H9 (cell line): ENCODE measurements around the gene MAST4. TPM values are rescaled to one million over a fixed set of nuclear protein-coding genes. Genes with fewer than 3 reads are reported as not detected.

Experiments used
- DNase-seq: peaks from one replicate; pipeline ENCODE4 v3.0.0-alpha.2; 2017
- H2AFZ ChIP-seq: one replicate; pipeline ENCODE4 v1.6.1; 2013; ENCODE audit warnings: mild to moderate bottlenecking, low read length, control low read depth, moderate library complexity
- H2AK5ac ChIP-seq: 2 replicates; pipeline ENCODE4 v1.6.1; 2013; ENCODE audit warnings: low read length, control low read depth, mixed read lengths; ENCODE audit not compliant: insufficient read length
- H2BK120ac ChIP-seq: one replicate; pipeline ENCODE4 v1.6.1; 2013; ENCODE audit warnings: low read depth, mild to moderate bottlenecking, low read length, control low read depth, inconsistent platforms; ENCODE audit not compliant: poor library complexity, severe bottlenecking
- H2BK12ac ChIP-seq: 2 replicates; pipeline ENCODE4 v1.6.1; 2013; ENCODE audit warnings: low read length, control low read depth, mixed read lengths, low read depth; ENCODE audit not compliant: insufficient read length
- H2BK15ac ChIP-seq: 2 replicates; pipeline ENCODE4 v1.6.1; 2013; ENCODE audit warnings: low read depth, low read length, control low read depth
- H2BK20ac ChIP-seq: one replicate; pipeline ENCODE4 v1.6.1; 2013; ENCODE audit warnings: low read depth, mild to moderate bottlenecking, low read length, control low read depth, inconsistent platforms; ENCODE audit not compliant: poor library complexity, severe bottlenecking
- H2BK5ac ChIP-seq: 2 replicates; pipeline ENCODE4 v1.6.1; 2013; ENCODE audit warnings: low read length, control low read depth, mixed read lengths; ENCODE audit not compliant: insufficient read length
- H3K14ac ChIP-seq: 2 replicates; pipeline ENCODE4 v1.6.1; 2013; ENCODE audit warnings: low read length, control low read depth; ENCODE audit not compliant: insufficient read depth
- H3K18ac ChIP-seq: 2 replicates; pipeline ENCODE4 v1.6.1; 2013; ENCODE audit warnings: low read depth, mild to moderate bottlenecking, mixed read lengths, low read length, control low read depth; ENCODE audit not compliant: insufficient read length
- H3K23ac ChIP-seq: 2 replicates; pipeline ENCODE4 v1.6.1; 2013; ENCODE audit warnings: low read length, control low read depth, mixed read lengths, low read depth; ENCODE audit not compliant: insufficient read length
- H3K23me2 ChIP-seq: 2 replicates; pipeline ENCODE4 v1.6.1; 2013; ENCODE audit warnings: low read depth, mild to moderate bottlenecking, mixed read lengths, low read length, control low read depth; ENCODE audit not compliant: insufficient read length, poor library complexity, severe bottlenecking
- H3K27ac ChIP-seq: 2 replicates; pipeline ENCODE4 v1.5.1; 2013; ENCODE audit warnings: low read length, control low read depth, mixed read lengths, low read depth; ENCODE audit not compliant: insufficient read length
- H3K27me3 ChIP-seq: 2 replicates; pipeline ENCODE4 v1.6.1; 2013; ENCODE audit warnings: low read length, control low read depth, inconsistent platforms; ENCODE audit not compliant: insufficient read depth
- H3K4ac ChIP-seq: 2 replicates; pipeline ENCODE4 v1.6.1; 2013; ENCODE audit warnings: low read depth, mild to moderate bottlenecking, control low read depth, inconsistent platforms, low read length, moderate library complexity
- H3K4me1 ChIP-seq: 2 replicates; pipeline ENCODE4 v1.6.1; 2013; ENCODE audit warnings: low read length, control low read depth, inconsistent platforms; ENCODE audit not compliant: insufficient read depth
- H3K4me2 ChIP-seq: 2 replicates; pipeline ENCODE4 v1.6.1; 2013; ENCODE audit warnings: low read length, control low read depth, mixed read lengths; ENCODE audit not compliant: insufficient read length, insufficient read depth
- H3K56ac ChIP-seq: 2 replicates; pipeline ENCODE4 v1.6.1; 2013; ENCODE audit warnings: low read depth, mild to moderate bottlenecking, mixed read lengths, low read length, control low read depth; ENCODE audit not compliant: insufficient read length
- H3K79me1 ChIP-seq: 2 replicates; pipeline ENCODE4 v1.6.1; 2013; ENCODE audit warnings: low read depth, mild to moderate bottlenecking, moderate library complexity, low read length, control low read depth, inconsistent platforms; ENCODE audit not compliant: insufficient read depth, poor library complexity, severe bottlenecking
- H3K79me2 ChIP-seq: 2 replicates; pipeline ENCODE4 v1.6.1; 2013; ENCODE audit warnings: low read length, control low read depth, inconsistent platforms; ENCODE audit not compliant: insufficient read depth
- H3K9ac ChIP-seq: 2 replicates; pipeline ENCODE4 v1.6.1; 2013; ENCODE audit warnings: low read length, control low read depth, mixed read lengths; ENCODE audit not compliant: insufficient read length; ENCODE audit errors: extremely low read depth
- H3K9me3 ChIP-seq: one replicate; pipeline ENCODE4 v1.6.1; 2013; ENCODE audit warnings: low read depth, low read length, inconsistent platforms; ENCODE audit not compliant: control insufficient read depth
- H3T11ph ChIP-seq: one replicate; pipeline ENCODE4 v1.6.1; 2013; ENCODE audit warnings: mild to moderate bottlenecking, low read length, control low read depth, inconsistent platforms
- H4K20me1 ChIP-seq: one replicate; pipeline ENCODE4 v1.6.1; 2013; ENCODE audit not compliant: control insufficient read depth, insufficient read length, insufficient read depth
- H4K5ac ChIP-seq: 2 replicates; pipeline ENCODE4 v1.6.1; 2013; ENCODE audit warnings: low read depth, mild to moderate bottlenecking, mixed read lengths, low read length, control low read depth; ENCODE audit not compliant: insufficient read length
- H4K8ac ChIP-seq: replicated peaks from 2 replicates; pipeline ENCODE4 v1.6.1; 2013; ENCODE audit warnings: low read length, control low read depth, mixed read lengths, low read depth; ENCODE audit not compliant: insufficient read length
- H4K91ac ChIP-seq: 2 replicates; pipeline ENCODE4 v1.6.1; 2013; ENCODE audit warnings: low read depth, mild to moderate bottlenecking, moderate library complexity, mixed read lengths, low read length, control low read depth; ENCODE audit not compliant: insufficient read length
- H3K27ac Mint-ChIP-seq, 3 experiments: 2 replicates in 2 of 3; 3 replicates in 1 of 3; pipeline ENCODE4 v1.8.0; 2020 to 2021; ENCODE audit warnings: mixed read lengths in 3 of 3, mild to moderate bottlenecking in 1 of 3, moderate library complexity in 1 of 3
- H3K27me3 Mint-ChIP-seq: 2 replicates; pipeline ENCODE4 v1.8.0; 2021; ENCODE audit warnings: low read depth, mild to moderate bottlenecking, moderate library complexity, mixed read lengths
- H3K36me3 Mint-ChIP-seq, 3 experiments: 2 replicates in 2 of 3; 3 replicates in 1 of 3; pipeline ENCODE4 v1.8.0; 2020 to 2021; ENCODE audit warnings: low read depth in 3 of 3, mixed read lengths in 3 of 3; ENCODE audit not compliant: insufficient read depth in 1 of 3
- H3K4me1 Mint-ChIP-seq, 2 experiments: 2 replicates each; pipeline ENCODE4 v1.8.0; 2020; ENCODE audit warnings: mixed read lengths in 2 of 2
- H3K4me3 Mint-ChIP-seq, 2 experiments: 2 replicates in 1 of 2; 3 replicates in 1 of 2; pipeline ENCODE4 v1.8.0; 2020 to 2021; ENCODE audit warnings: mild to moderate bottlenecking in 2 of 2, mixed read lengths in 2 of 2, moderate library complexity in 1 of 2
- H3K9me3 Mint-ChIP-seq, 2 experiments: 2 replicates in 1 of 2; 3 replicates in 1 of 2; pipeline ENCODE4 v1.8.0; 2020; ENCODE audit warnings: mild to moderate bottlenecking in 2 of 2, mixed read lengths in 2 of 2, moderate library complexity in 1 of 2
- WGBS: extraction: QIAGEN DNeasy Blood & Tissue Kit; methylation state at CpG from one replicate; pipeline ENCODE4 v1.1.7; 2013; ENCODE audit warnings: missing lambda C conversion rate, low lambda C conversion rate, mixed read lengths; ENCODE audit not compliant: insufficient read length; ENCODE audit errors: extremely low coverage; 5-methylcytosine and 5-hydroxymethylcytosine counted together
- total RNA-seq: library from RNA; stranded (reverse); gene quantifications from 2 replicates; pipeline ENCODE4 v1.2.1, GENCODE V29; 2021
- TF ChIP-seq, protein P1 (sequence below): fragments of 200-600 bp; sonication (generic); conservative IDR thresholded peaks from 3 replicates; pipeline ENCODE4 v1.8.0; 2021; ENCODE audit warnings: antibody characterized with exemption, mild to moderate bottlenecking

MAST4 gene
- total RNA-seq, 1 experiment from 2014 or later, result 3.7 TPM

- no peak overlapping the region for H2AFZ ChIP-seq
- H4K91ac ChIP-seq, result no peak overlapping the region
- H3K56ac ChIP-seq, result no peak overlapping the region
- H3K79me1 ChIP-seq, result no peaks in the 10 kb centered on the region
- peaks cover under 1% of the 10 kb centered on the region for H3K23me2 ChIP-seq
- no peaks in the 10 kb centered on the region for H3K27me3 ChIP-seq
- H4K5ac ChIP-seq, result no peak overlapping the region
- H3K23ac ChIP-seq, result no peak overlapping the region
- TF ChIP-seq, protein P1, sequence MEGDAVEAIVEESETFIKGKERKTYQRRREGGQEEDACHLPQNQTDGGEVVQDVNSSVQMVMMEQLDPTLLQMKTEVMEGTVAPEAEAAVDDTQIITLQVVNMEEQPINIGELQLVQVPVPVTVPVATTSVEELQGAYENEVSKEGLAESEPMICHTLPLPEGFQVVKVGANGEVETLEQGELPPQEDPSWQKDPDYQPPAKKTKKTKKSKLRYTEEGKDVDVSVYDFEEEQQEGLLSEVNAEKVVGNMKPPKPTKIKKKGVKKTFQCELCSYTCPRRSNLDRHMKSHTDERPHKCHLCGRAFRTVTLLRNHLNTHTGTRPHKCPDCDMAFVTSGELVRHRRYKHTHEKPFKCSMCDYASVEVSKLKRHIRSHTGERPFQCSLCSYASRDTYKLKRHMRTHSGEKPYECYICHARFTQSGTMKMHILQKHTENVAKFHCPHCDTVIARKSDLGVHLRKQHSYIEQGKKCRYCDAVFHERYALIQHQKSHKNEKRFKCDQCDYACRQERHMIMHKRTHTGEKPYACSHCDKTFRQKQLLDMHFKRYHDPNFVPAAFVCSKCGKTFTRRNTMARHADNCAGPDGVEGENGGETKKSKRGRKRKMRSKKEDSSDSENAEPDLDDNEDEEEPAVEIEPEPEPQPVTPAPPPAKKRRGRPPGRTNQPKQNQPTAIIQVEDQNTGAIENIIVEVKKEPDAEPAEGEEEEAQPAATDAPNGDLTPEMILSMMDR, result no peak
- no peak overlapping the region for H2BK15ac ChIP-seq
- no peak overlapping the region for H3K4me2 ChIP-seq
- no peaks in the 10 kb centered on the region for H3K79me2 ChIP-seq
- H2BK120ac ChIP-seq, result no peak overlapping the region
- H3T11ph ChIP-seq, result no peak overlapping the region
- Mint-ChIP-seq H3K36me3 (peaks cover 0 to 9% (median 1%) of the 10 kb centered on the region in 3 experiments; a peak in 4 of 7 replicates), H3K27me3 (no peaks in the 10 kb centered on the region), H3K9me3 (peaks cover 0 to 8% of the 10 kb centered on the region in 2 experiments; a peak in 3 of 5 replicates), H3K4me3 (no peak overlapping the region), H3K27ac (no peak overlapping the region), H3K4me1 (peaks cover 6% of the 10 kb centered on the region in 2 experiments)
- no peaks in the 10 kb centered on the region for H3K9me3 ChIP-seq
- H3K4me1 ChIP-seq, result no peaks in the 10 kb centered on the region; the same call in 1 of the 2 replicates
- H3K14ac ChIP-seq, result no peak overlapping the region
- no peak overlapping the region for H2BK12ac ChIP-seq
- H2AK5ac ChIP-seq, result no peak overlapping the region
- no peak overlapping the region for H3K9ac ChIP-seq
- H3K18ac ChIP-seq, result no peak overlapping the region
- no peak overlapping the region for H3K27ac ChIP-seq
- H2BK20ac ChIP-seq, result no peak overlapping the region
- H2BK5ac ChIP-seq, result no peak overlapping the region
- no peaks in the 10 kb centered on the region for H4K20me1 ChIP-seq
- H3K4ac ChIP-seq, result no peak overlapping the region
- no CpG with 5 or more reads among the region's 2 CpGs for WGBS
- H4K8ac ChIP-seq, result no peak overlapping the region
- DNase-seq, result no peak
Observed at GRCh38 chr5:67200809-67201562, 604.8 kb downstream of the MAST4 start.
